HEK293T (cell line): Measurements from ENCODE around the gene ACSL5.

Experiments used
- ARNT ChIP-seq: fragments of 450-650 bp; IDR thresholded peaks from 2 replicates; pipeline ENCODE4 v1.6.1; 2017; ENCODE audit warnings: mild to moderate bottlenecking
- BHLHE40 ChIP-seq: fragments of 450-650 bp; IDR thresholded peaks from 2 replicates; pipeline ENCODE4 v1.6.1; 2016; ENCODE audit warnings: mild to moderate bottlenecking, moderate library complexity, borderline replicate concordance
- CTBP1 ChIP-seq: fragments of 450-650 bp; IDR thresholded peaks from 2 replicates; pipeline ENCODE4 v1.6.1; 2016; ENCODE audit warnings: borderline replicate concordance
- ELF4 ChIP-seq: fragments of 450-650 bp; IDR thresholded peaks from 2 replicates; pipeline ENCODE4 v1.6.1; 2017; ENCODE audit warnings: antibody characterized with exemption
- FOXA1 ChIP-seq: fragments of 450-650 bp; IDR thresholded peaks from 2 replicates; pipeline ENCODE4 v1.6.1; 2016; ENCODE audit warnings: mild to moderate bottlenecking
- FOXK2 ChIP-seq: fragments of 450-650 bp; IDR thresholded peaks from 2 replicates; pipeline ENCODE4 v1.6.1; 2016; ENCODE audit warnings: mild to moderate bottlenecking
- FOXM1 ChIP-seq: fragments of 450-650 bp; IDR thresholded peaks from 2 replicates; pipeline ENCODE4 v1.6.1; 2017; ENCODE audit warnings: mild to moderate bottlenecking, borderline replicate concordance
- HDGF ChIP-seq: fragments of 450-650 bp; IDR thresholded peaks from 2 replicates; pipeline ENCODE4 v1.6.1; 2017; ENCODE audit warnings: antibody characterized with exemption, borderline replicate concordance
- L3MBTL2 ChIP-seq: fragments of 450-650 bp; conservative IDR thresholded peaks from 2 replicates; pipeline ENCODE4 v1.6.1; 2016; ENCODE audit warnings: mild to moderate bottlenecking
- SP1 ChIP-seq: fragments of 450-650 bp; IDR thresholded peaks from 2 replicates; pipeline ENCODE4 v1.6.1; 2017
- SUZ12 ChIP-seq: fragments of 450-650 bp; IDR thresholded peaks from 2 replicates; pipeline ENCODE4 v1.6.1; 2016; ENCODE audit warnings: mild to moderate bottlenecking
- TARDBP ChIP-seq: fragments of 450-650 bp; IDR thresholded peaks from 2 replicates; pipeline ENCODE4 v1.6.1; 2016
- ZNF384 ChIP-seq: fragments of 450-650 bp; IDR thresholded peaks from 2 replicates; pipeline ENCODE4 v1.6.1; 2016
- TF ChIP-seq, protein P1 (sequence below): fragments of 450-650 bp; IDR thresholded peaks from 2 replicates; pipeline ENCODE4 v1.6.1; 2016

DNA sequence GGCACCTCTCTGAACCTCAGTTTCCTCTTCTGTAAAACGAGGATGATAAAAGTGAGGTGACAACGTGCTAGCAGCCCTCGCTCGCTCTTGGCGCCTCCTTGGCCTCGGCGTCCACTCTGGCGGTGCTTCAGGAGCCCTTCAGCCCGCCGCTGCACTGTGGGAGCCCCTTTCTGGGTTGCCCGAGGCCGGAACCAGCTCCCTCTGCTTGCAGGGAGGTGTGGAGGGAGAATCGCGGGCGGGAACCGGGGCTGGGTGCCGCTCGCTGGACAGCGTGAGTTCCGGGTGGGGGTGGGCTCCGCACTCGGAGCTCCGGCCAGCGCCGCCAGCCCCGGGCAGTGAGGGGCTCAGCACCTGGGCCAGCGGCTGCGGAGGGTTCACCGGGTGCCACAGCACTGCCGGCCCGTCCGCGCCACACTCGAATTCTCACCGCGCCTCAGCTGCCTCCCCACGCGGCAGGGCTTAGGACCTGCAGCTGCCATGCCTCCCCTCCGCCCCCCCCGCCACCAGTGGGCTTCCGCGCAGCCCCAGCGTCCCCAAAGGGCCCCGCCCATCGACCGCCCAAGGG, 24.3 kb upstream of the ACSL5 start:
- no peak for TF ChIP-seq SP1
- TF ChIP-seq FOXM1, result no peak
- no peak for TF ChIP-seq FOXK2
- TF ChIP-seq SUZ12, result no peak
- no peak for TF ChIP-seq CTBP1
- TF ChIP-seq ELF4, result no peak
- TF ChIP-seq ZNF384, result no peak
- TF ChIP-seq TARDBP, result no peak
- TF ChIP-seq, protein P1, sequence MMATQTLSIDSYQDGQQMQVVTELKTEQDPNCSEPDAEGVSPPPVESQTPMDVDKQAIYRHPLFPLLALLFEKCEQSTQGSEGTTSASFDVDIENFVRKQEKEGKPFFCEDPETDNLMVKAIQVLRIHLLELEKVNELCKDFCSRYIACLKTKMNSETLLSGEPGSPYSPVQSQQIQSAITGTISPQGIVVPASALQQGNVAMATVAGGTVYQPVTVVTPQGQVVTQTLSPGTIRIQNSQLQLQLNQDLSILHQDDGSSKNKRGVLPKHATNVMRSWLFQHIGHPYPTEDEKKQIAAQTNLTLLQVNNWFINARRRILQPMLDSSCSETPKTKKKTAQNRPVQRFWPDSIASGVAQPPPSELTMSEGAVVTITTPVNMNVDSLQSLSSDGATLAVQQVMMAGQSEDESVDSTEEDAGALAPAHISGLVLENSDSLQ, result no peak
- no peak for TF ChIP-seq L3MBTL2
- no peak for TF ChIP-seq FOXA1
- TF ChIP-seq HDGF, result no peak
- TF ChIP-seq BHLHE40, result no peak
- TF ChIP-seq ARNT, result no peak
